HG03575 (cell line): Measurements from ENCODE around the gene ZNHIT1.
"Not testable (repeated sequence)": the region's sequence is repeated elsewhere in the genome, so short reads cannot be mapped to it uniquely, and the experiment has no call there.

Experiments used
- ATAC-seq: cut with Tn5 transposase; IDR thresholded peaks from one replicate; pipeline ENCODE4 v1.9.1; 2021; ENCODE audit not compliant: unreplicated experiment, insufficient number of reproducible peaks, low FRiP score; ENCODE audit errors: extremely low read depth

ZNHIT1 gene

GRCh38 chr7:101185258-101185839, 32.6 kb upstream of the ZNHIT1 start:
- ATAC-seq = no peak

GRCh38 chr7:101186194-101186593, 31.8 kb upstream of the ZNHIT1 start:
- no peak for ATAC-seq

GRCh38 chr7:101186844-101187428, 31.0 kb upstream of the ZNHIT1 start:
- ATAC-seq = no peak

GRCh38 chr7:101189109-101189508, 28.9 kb upstream of the ZNHIT1 start:
- ATAC-seq = no peak

- no peak for ATAC-seq
Measured at GRCh38 chr7:101195884-101196283, 22.1 kb upstream of the ZNHIT1 start.

GRCh38 chr7:101197991-101198390, 20.0 kb upstream of the ZNHIT1 start:
- no peak for ATAC-seq

GRCh38 chr7:101198476-101198875, 19.5 kb upstream of the ZNHIT1 start:
- no peak for ATAC-seq

GRCh38 chr7:101199522-101199921, 18.4 kb upstream of the ZNHIT1 start:
- not testable (repeated sequence) for ATAC-seq

- no peak for ATAC-seq
Measured at GRCh38 chr7:101200504-101200861, 17.5 kb upstream of the ZNHIT1 start.

GRCh38 chr7:101200862-101201599, 16.9 kb upstream of the ZNHIT1 start, which contains the start of gene MOGAT3:
Gene MOGAT3 (minus strand): TSS chr7:101201036. CDS start chr7:101200854, 182 bp downstream.
- no peak for ATAC-seq

- no peak for ATAC-seq
Measured at GRCh38 chr7:101201695-101202602, 16.0 kb upstream of the ZNHIT1 start.

- ATAC-seq = no peak
Measured at GRCh38 chr7:101202603-101202918, 15.4 kb upstream of the ZNHIT1 start.

- ATAC-seq = not testable (repeated sequence)
Measured at GRCh38 chr7:101203740-101204738, 13.9 kb upstream of the ZNHIT1 start.

GRCh38 chr7:101205901-101206664, 11.9 kb upstream of the ZNHIT1 start:
- no peak for ATAC-seq

- no peak for ATAC-seq
Measured at GRCh38 chr7:101206665-101207042, 11.3 kb upstream of the ZNHIT1 start.

- ATAC-seq = no peak
Measured at GRCh38 chr7:101207459-101207858, 10.5 kb upstream of the ZNHIT1 start.

GRCh38 chr7:101208794-101209193, 9.2 kb upstream of the ZNHIT1 start:
- no peak for ATAC-seq

GRCh38 chr7:101210143-101210542, 7.8 kb upstream of the ZNHIT1 start:
- ATAC-seq = no peak
